HFF-Myc (cell line): Measurements from ENCODE around the gene UVSSA.

Experiments used
- DNase-seq: peaks from one replicate; pipeline ENCODE4 v3.0.0-alpha.2; 2011; ENCODE audit warnings: low read depth; ENCODE audit errors: extremely low read depth
- H3K4me3 ChIP-seq: replicated peaks from 2 replicates; pipeline ENCODE4 v1.5.1; 2011; ENCODE audit warnings: low read depth, mild to moderate bottlenecking, control low read depth, low read length
- CTCF ChIP-seq: IDR thresholded peaks from 2 replicates; pipeline ENCODE4 v1.5.1; 2012; ENCODE audit warnings: mild to moderate bottlenecking, low read depth, low read length, control low read depth; ENCODE audit errors: missing control alignments

Gene UVSSA

DNA sequence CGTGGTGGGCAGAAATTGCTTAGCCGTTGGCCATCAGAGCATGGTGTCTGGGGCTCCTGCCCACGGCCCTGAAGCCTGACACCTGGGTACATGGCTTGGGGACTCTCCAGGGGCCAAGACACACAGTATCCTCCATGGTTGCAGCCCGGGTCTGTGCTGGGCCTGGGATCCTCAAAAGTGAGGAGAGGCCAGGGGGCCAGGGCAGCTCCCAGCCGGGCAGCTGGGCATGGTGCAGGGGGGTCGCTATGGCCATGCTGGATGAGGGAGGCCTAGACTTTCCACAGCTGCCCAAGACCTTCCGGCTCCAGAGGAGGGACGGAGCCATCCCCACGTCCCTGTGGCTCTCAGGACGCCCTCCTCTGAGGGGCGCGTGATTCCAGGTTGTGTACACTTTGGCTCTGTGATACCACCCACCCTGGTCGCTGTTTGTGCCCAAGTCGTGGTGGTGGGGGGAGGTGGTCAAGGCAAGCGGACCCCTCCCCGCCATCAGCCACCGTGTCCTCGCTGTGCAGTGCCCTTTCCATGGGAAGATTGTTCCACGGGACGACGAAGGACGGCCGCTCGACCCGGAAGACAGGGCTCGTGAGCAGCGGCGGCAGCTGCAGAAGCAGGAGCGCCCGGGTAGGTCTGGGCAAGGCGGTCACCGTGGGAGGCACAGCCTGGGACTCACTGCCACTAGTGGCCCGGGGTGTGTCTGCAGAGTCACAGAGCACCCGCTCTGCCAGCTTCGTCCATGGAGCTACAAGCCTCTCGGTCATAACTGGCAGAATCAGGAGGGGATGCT lies 33.6 kb downstream of the UVSSA start:
- H3K4me3 ChIP-seq: no peak overlapping the region
- no peak for TF ChIP-seq CTCF
- DNase-seq: no peak

- DNase-seq: no peak
- no peak overlapping the region for H3K4me3 ChIP-seq
- TF ChIP-seq CTCF: no peak
Observed at GRCh38 chr4:1381181-1381621, 34.2 kb downstream of the UVSSA start.

DNA sequence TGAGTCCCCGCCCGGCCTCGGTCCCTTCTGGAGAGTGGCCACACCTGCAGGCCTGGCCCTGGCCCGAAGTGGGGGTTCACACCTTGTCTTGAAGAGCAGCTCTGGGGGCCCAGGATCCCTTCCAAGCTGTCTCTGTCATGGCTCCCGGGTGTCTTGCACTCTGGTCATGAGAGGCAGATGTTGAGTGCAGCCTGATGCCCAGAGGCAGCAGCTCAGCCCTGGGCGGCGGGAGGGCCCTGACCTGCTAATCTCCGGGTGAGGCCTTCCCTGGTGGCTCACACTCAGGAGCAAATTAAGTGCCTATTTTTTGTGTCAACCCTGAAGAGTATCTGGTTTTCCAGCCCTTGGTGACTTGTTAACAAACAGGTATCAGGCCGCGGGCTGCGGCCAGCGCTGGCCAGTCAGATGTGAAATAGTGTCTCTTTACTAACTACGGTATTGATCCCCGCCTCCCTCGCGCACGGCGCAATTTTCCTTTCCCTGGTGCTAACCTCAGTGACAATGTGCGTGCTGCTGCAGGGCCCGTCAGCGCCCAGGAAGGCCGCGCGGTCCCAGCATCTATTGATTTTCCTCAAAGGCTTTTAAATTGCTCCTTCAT lies 35.0 kb downstream of the UVSSA start:
- H3K4me3 ChIP-seq: no peak overlapping the region
- no peak for TF ChIP-seq CTCF
- no peak for DNase-seq

DNA sequence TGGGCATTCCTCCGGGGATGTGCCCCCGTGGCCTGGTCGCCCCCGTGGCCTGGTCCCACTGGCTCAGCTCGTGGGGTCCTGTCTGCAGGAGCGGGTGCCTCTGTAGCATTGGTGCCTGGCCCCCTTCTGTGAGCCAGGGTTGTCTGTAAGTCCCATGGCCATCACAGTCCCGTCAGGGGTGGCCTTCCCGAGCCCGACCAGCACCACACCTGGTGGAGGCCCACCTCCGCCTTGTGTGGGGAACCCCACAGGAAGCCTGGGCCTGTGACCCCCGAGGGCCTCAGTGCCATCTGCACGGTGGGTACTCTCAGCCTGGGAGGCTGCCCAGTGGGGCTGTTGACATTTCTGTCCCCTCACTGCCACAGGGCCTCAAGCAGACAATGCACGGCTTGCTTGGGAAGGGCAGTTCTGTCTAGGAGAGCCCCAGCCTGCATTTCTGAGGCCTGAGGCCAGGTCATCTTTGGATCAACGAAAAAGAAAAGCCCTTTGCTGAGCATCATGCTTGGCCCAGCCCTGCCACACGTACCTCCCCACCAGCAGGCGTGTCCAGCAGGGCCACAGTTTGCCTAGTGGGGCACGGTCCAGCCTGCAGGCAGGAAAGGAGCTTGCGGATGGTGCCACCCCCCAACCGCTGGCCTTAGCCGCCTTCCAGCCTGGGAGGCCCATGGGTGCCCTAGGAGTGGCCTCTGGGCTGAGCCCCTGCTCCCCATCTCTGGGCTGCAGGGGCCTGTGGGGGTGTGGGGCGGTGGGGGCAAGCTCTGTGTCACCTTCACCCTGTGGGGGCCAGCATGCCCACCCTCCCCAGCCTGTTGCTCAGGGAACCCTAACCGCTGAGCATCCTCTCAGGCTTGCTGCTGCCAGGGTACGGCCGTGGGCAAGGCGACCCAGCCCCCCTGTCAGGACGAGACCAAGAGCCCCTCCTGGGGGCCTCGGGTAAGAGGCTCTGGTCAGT lies 36.0 kb downstream of the UVSSA start:
- H3K4me3 ChIP-seq: no peak overlapping the region
- DNase-seq: no peak
- no peak for TF ChIP-seq CTCF

- no peak for DNase-seq
- H3K4me3 ChIP-seq: no peak overlapping the region
- TF ChIP-seq CTCF: no peak
Observed at GRCh38 chr4:1383728-1384591, 37.0 kb downstream of the UVSSA start.

GRCh38 chr4:1384675-1385372 lies 37.8 kb downstream of the UVSSA start:
- no peak for TF ChIP-seq CTCF
- DNase-seq: no peak
- no peak overlapping the region for H3K4me3 ChIP-seq
